Measurements from ENCODE around the gene PDCD10. TPM values are rescaled to one million over a fixed set of nuclear protein-coding genes. Genes with fewer than 3 reads are reported as not detected.

PDCD10 gene
- polyA plus RNA-seq, 3 donors, result 31.7 to 61.8 (median 61.5) TPM

DNA sequence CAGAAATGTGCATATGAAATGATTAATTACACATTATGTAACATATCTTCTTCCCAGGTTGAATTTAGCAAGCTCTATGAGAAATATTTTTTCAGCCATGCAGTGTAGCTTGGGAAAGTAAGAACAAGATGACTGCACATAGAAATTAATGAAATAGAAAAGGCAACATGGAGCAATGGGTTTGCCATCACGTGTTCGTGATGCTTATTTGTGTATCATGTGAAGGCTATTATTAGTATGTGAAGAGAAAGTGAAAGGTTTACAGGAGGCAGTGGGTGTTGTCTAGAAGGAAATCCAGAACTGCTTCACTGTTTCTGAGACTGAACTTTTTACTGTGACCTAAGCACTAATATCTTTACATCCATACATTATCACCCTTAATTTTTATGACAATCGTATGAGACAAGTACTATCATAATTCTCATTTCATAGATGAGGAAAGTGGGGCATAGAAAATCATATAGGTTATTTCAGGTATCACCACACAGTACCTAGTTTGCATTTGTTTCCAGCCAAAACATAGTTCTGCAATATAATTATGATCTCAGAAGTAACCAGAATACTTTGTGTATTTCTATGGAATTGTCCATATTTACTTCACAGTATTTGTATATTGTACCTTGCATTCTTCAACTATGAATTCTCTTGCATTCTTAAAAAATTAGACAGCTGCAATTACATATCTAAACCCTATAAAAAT, 15.7 kb upstream of the PDCD10 start:
- Histone ChIP-seq H3K36me3 (replicated peaks in 1 of 2; ENCODE audit: control insufficient read depth in 1 of 2, insufficient read depth in 2 of 2, low read length in 2 of 2) (no peaks in the 10 kb centered on the region), H3K9me3 (replicated peaks in 1 of 2; ENCODE audit: control insufficient read depth in 1 of 2, insufficient read depth in 1 of 2, low read length in 2 of 2) (no peaks in the 10 kb centered on the region), H3K27me3 (ENCODE audit: control insufficient read depth in 2 of 2, insufficient read depth in 2 of 2, low read length in 2 of 2) (no peaks in the 10 kb centered on the region), H3K27ac (ENCODE audit: low read depth in 1 of 2, low read length in 2 of 2) (no peak overlapping the region), H4K20me1 (ENCODE audit: insufficient read depth, low read length) (no peaks in the 10 kb centered on the region), H3K9ac (ENCODE audit: insufficient read depth, low read length, poor library complexity, severe bottlenecking) (no peak overlapping the region), H2AFZ (ENCODE audit: insufficient read depth, low read depth, low read length, poor library complexity, severe bottlenecking) (no peak overlapping the region), H3K4me2 (replicated peaks; ENCODE audit: extremely low read depth, low read length, poor library complexity, severe bottlenecking) (no peak overlapping the region), H3K4me3 (replicated peaks in 1 of 3; ENCODE audit: low read depth in 2 of 3, low read length in 3 of 3) (no peak overlapping the region), H3K4me1 (ENCODE audit: control insufficient read depth in 1 of 2, insufficient read depth in 2 of 2, low read length in 2 of 2) (peaks cover 14 to 24% of the 10 kb centered on the region in 2 donors), H3K79me2 (ENCODE audit: insufficient read depth, low read length) (no peaks in the 10 kb centered on the region)
- Mint-ChIP-seq H3K27ac (peak overlapping the region in 5 of 7 donors; percentile 31 to 82 (median 67)), H3K9me3 (peaks cover 0 to 2% (median 0%) of the 10 kb centered on the region in 7 donors), H3K27me3 (ENCODE audit: low read depth in 3 of 3) (peaks cover 0 to 2% (median 0%) of the 10 kb centered on the region in 3 donors), H3K4me1 (peaks cover 39% of the 10 kb centered on the region), H3K36me3 (no peaks in the 10 kb centered on the region), H3K4me3 (peak overlapping the region in 1 of 2 donors; percentile 63)
- no CpG with 5 or more reads among the region's 3 CpGs for WGBS (ENCODE audit: insufficient coverage)
- intact Hi-C loops (cut with micrococcal nuclease), result no loop called here
- TF ChIP-seq, protein P1, sequence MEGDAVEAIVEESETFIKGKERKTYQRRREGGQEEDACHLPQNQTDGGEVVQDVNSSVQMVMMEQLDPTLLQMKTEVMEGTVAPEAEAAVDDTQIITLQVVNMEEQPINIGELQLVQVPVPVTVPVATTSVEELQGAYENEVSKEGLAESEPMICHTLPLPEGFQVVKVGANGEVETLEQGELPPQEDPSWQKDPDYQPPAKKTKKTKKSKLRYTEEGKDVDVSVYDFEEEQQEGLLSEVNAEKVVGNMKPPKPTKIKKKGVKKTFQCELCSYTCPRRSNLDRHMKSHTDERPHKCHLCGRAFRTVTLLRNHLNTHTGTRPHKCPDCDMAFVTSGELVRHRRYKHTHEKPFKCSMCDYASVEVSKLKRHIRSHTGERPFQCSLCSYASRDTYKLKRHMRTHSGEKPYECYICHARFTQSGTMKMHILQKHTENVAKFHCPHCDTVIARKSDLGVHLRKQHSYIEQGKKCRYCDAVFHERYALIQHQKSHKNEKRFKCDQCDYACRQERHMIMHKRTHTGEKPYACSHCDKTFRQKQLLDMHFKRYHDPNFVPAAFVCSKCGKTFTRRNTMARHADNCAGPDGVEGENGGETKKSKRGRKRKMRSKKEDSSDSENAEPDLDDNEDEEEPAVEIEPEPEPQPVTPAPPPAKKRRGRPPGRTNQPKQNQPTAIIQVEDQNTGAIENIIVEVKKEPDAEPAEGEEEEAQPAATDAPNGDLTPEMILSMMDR (IDR thresholded peaks at IDR 0.05), result no peak
- DNase-seq, result peak; percentile 67 to 74 (median 67)

DNA sequence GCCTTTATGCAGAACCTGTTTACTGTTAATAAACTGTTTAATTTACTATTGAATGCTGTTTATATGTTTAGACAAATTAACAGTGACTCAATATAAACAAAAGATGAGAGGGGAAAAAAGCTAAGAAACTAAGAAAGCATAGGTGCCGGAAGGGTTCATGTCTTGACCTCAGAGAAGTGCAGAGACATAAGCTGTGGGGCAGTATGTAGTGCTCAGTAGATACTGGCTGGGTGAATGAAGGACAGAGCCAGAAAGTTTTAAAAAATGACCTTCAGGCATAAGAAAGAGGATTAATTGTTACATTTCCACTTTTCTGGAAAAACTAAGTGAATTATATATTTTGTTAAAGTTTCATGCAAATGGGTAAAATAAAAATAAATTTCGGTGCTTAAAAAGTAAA, 15.0 kb upstream of the PDCD10 start:
- intact Hi-C loops (cut with micrococcal nuclease), result loop anchor here in 1 of 2 donors (10.0 kb wide), 1 partner anchor 115 kb away; no protein-coding TSS in a partner anchor
- Histone ChIP-seq H3K9me3 (replicated peaks in 1 of 2; ENCODE audit: control insufficient read depth in 1 of 2, insufficient read depth in 1 of 2, low read length in 2 of 2) (no peaks in the 10 kb centered on the region), H2AFZ (ENCODE audit: insufficient read depth, low read depth, low read length, poor library complexity, severe bottlenecking) (no peak overlapping the region), H3K4me3 (replicated peaks in 1 of 3; ENCODE audit: low read depth in 2 of 3, low read length in 3 of 3) (no peak overlapping the region), H3K9ac (ENCODE audit: insufficient read depth, low read length, poor library complexity, severe bottlenecking) (no peak overlapping the region), H3K27me3 (ENCODE audit: control insufficient read depth in 2 of 2, insufficient read depth in 2 of 2, low read length in 2 of 2) (no peaks in the 10 kb centered on the region), H3K79me2 (ENCODE audit: insufficient read depth, low read length) (no peaks in the 10 kb centered on the region), H3K4me1 (ENCODE audit: control insufficient read depth in 1 of 2, insufficient read depth in 2 of 2, low read length in 2 of 2) (peaks cover 14 to 24% of the 10 kb centered on the region in 2 donors), H3K27ac (ENCODE audit: low read depth in 1 of 2, low read length in 2 of 2) (no peak overlapping the region), H4K20me1 (ENCODE audit: insufficient read depth, low read length) (no peaks in the 10 kb centered on the region), H3K4me2 (replicated peaks; ENCODE audit: extremely low read depth, low read length, poor library complexity, severe bottlenecking) (no peak overlapping the region), H3K36me3 (replicated peaks in 1 of 2; ENCODE audit: control insufficient read depth in 1 of 2, insufficient read depth in 2 of 2, low read length in 2 of 2) (no peaks in the 10 kb centered on the region)
- TF ChIP-seq, protein P1 (IDR thresholded peaks at IDR 0.05), result no peak
- H3K27me3 Mint-ChIP-seq (ENCODE audit: low read depth in 3 of 3), result peaks cover 0 to 2% (median 0%) of the 10 kb centered on the region in 3 donors
- H3K9me3 Mint-ChIP-seq, result peaks cover 0 to 2% (median 0%) of the 10 kb centered on the region in 7 donors
- WGBS (ENCODE audit: insufficient coverage), result 100% methylated on average over 1 of the region's 2 CpGs
- no peak for DNase-seq
- H3K27ac Mint-ChIP-seq, result peak overlapping the region in 5 of 7 donors; percentile 10 to 75 (median 68)
- no peaks in the 10 kb centered on the region for H3K36me3 Mint-ChIP-seq
- H3K4me3 Mint-ChIP-seq, result no peak overlapping the region
- H3K4me1 Mint-ChIP-seq, result peaks cover 39% of the 10 kb centered on the region

Data from CD14-positive monocyte (primary cell).